Superior temporal gyrus (tissue), 1 donor: Measurements from ENCODE around the gene IL17D.
A peak's percentile ranks its signal among the peaks of the same experiment; 100 is the strongest.
"Not testable (repeated sequence)": the region's sequence is repeated elsewhere in the genome, so short reads cannot be mapped to it uniquely, and the experiment has no call there.

ENCODE experiments used
- DNase-seq: peaks from one replicate; pipeline ENCODE4 v3.0.0-alpha.2; 2016; ENCODE audit errors: extremely low spot score

Gene IL17D

GRCh38 chr13:20702915-20703779, at the start of gene IL17D:
Gene IL17D (plus strand): TSS chr13:20703699. CDS start chr13:20704002, 303 bp downstream.
- DNase-seq, result peak; percentile 32

GRCh38 chr13:20654156-20654555, 49.3 kb upstream of the IL17D start:
- DNase-seq, result no peak

GRCh38 chr13:20658451-20659040, 45.0 kb upstream of the IL17D start:
- DNase-seq, result no peak

GRCh38 chr13:20664351-20664750, 39.1 kb upstream of the IL17D start:
- no peak for DNase-seq

GRCh38 chr13:20666948-20667347, 36.6 kb upstream of the IL17D start:
- DNase-seq, result no peak

DNA sequence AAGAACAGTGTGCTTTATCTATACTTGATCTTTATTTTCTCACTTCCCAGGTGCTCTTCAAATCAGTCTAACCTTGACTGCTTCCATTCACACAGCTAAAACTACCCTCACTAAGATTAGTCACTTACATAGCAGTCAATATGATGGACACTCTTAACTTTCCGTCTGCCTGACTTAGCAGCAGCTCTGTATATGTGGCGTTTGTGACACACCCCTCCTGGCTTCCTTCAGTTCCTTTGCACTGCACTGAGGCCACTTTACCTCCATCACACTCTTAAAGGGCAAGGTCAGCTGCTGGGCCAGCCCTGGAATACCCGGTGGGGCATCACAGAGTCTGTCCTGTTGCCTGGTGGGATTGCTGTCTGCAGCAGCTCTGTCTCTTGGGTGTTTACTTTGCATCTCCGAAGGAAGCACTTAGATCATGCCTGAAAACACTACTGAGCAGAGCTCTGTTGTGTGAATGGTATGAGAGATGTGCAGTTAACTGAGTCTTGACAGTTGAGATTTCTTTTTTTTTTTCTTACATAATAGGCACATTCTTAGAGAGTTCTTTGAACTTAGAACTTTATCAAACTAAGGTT, 35.6 kb upstream of the IL17D start:
- DNase-seq, result no peak

- no peak for DNase-seq
These were observed 34.3 kb upstream of the IL17D start for GRCh38 chr13:20669162-20669561.

DNA sequence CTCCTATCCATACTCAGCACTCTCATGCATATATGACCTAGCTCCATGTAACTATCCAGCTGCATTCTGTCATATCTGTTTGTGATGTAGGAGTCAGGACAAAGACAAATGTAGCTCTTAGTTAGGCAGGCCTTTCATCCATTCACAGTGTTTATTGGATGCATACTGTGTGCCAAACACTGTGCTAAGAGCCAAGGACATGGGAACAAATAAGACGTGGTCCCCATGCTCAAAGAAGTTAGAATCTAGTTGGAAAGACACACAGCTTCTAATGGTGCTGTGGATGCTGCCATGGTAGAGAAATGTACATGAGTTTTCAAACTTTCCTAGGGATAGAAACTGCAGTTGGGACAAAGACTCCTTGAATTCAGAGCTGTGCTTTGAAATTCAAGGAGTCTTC, 31.7 kb upstream of the IL17D start:
- DNase-seq, result no peak

- no peak for DNase-seq
These were observed 30.7 kb upstream of the IL17D start for GRCh38 chr13:20672772-20673171.

DNA sequence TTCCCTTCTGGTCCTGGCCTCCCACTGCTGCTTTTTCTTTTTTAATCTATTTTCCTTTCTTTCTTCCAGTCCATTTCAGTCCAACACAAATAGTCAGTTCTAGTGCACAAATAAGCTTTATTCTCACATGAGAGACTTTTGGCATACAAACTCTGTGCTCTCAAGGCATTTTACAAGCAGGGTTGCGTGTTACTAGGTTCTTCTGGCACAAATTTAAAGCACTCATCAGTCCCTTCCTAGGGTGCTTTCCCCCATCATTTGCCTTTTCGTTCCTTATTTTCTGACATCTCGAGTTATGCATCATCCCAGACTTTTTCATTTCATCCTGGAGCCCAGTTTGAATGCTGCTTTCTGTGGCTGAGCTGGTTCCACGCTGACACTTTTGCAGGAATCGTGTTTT, 29.8 kb upstream of the IL17D start:
- no peak for DNase-seq

DNA sequence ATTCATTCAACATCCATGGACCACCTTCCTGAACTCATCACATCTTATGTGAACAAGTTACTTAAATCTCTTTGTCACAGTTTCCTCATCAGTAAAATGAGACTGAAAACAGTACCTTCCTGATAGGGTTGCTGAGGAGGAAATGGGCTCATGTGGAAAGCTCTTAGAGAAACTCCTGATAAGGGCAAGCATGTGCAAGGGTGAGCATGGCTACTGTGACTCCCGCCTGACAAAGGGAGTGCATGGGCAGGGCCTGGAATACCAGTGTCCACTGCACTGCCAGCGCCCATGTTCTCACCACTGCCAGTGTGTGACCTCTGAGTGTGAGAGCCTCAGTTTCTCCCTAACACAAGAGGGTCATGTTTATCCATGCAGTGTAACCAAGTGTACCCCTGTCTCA, 27.3 kb upstream of the IL17D start:
- DNase-seq, result no peak

DNA sequence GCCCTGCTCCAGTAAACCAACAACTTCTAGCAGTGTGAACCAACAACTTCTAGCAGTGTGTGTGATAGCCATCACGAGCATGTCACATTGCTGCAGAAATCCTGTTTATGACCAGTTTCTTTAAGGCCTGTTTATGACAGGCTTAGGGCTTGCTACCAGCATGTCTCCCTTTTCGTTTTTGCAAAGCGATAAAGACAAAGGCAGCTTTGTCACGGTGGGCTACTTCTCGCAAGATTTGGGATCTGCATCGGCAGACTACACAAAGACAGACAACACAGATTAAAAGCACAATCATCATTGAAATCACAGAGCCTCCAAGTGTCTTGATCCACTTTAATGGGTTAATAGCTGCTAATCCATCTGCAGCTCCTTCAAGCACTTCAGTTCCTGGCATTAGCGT, 24.9 kb upstream of the IL17D start:
- DNase-seq, result not testable (repeated sequence)

DNA sequence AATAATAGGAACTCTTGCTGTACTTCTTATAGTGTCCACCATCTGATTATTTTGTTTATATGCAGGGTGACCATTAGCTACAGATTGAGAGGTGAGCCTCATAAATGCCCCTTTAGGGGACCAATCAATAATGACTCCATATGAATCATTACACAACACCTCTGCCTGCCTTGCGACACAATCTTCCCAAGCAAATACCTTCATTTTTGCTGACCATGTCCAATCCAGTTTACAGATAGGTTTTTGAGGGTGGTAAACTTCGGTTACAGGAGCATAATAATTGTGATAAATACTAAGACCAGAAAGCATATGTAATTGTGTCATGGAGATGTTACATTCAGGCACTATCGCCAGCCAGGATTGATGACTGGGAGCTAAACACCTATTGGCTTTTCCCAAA, 23.6 kb upstream of the IL17D start:
- DNase-seq, result no peak

- no peak for DNase-seq
These were observed 23.0 kb upstream of the IL17D start for GRCh38 chr13:20680416-20681080.

GRCh38 chr13:20681481-20681880, 22.0 kb upstream of the IL17D start:
- not testable (repeated sequence) for DNase-seq

GRCh38 chr13:20682061-20682460, 21.4 kb upstream of the IL17D start:
- no peak for DNase-seq

DNA sequence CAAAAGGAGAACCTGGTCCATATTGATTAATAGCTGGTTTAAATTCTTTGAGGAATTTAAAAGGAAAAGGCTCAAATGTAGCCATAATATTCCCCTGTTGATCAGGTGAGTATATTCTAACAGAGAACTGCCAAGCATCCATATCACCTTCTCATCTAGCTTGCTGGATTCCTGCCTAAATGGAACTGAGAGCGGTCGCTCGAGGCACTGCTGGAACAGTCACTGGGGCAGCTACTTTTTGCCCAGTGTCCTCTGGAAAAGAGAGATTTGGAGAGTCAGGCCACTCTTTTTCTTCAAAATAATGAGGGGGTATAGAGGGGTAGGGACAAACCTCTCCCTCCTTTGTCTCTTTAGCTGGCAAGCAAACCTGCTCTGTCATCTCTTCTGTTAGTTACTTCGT, 19.5 kb upstream of the IL17D start:
- DNase-seq, result no peak

- DNase-seq, result no peak
These were observed 19.0 kb upstream of the IL17D start for GRCh38 chr13:20684546-20684945.

- DNase-seq, result no peak
These were observed 18.4 kb upstream of the IL17D start for GRCh38 chr13:20685092-20685491.

GRCh38 chr13:20686167-20686566, 17.3 kb upstream of the IL17D start:
- DNase-seq, result no peak

DNA sequence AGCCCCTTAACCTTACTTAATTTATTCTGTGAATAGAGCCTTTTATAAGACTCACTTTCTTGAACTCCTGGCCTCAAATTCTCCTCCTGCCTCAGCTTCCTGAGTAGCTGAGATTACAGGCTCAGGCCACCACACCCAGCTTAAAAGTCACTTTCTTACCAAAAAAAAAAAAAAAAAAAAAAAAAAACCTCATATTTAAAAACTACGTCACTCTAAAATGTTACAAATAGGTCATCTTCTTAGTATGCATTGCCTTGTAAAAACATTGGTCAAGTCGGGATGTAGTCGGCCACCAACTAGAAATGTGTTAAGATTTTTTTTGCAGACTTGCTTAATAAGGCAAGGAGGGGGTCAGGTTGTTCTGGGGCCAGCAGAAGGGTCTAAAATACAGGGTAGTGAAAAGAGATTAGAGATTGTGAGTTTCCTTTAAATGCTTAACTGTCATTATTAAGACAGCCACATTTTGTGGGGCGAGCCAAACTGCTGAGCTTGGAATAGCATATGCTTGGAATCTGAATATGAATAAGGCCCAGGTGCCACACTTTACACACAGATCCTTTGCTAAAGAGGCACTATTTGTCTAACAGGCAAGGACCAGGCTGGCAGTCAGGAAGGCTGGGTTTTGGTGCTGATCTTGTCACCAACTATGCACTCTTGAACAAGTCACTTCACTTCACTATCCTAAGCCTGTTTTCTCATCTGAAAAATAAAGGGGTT, 16.5 kb upstream of the IL17D start:
- DNase-seq, result no peak

GRCh38 chr13:20689291-20689690, 14.2 kb upstream of the IL17D start:
- DNase-seq, result no peak
